AG10803 (cell line): ENCODE results near the gene STK32C.

Experiments used
- DNase-seq: peaks from one replicate; pipeline ENCODE4 v3.0.0; 2010; ENCODE audit warnings: low read depth
- H3K4me3 ChIP-seq: 2 replicates; pipeline ENCODE4 v1.5.1; 2011; ENCODE audit warnings: mild to moderate bottlenecking, low read length, control low read depth
- TF ChIP-seq, protein P1 (sequence below): conservative IDR thresholded peaks from 2 replicates; pipeline ENCODE4 v1.5.1; 2011; ENCODE audit warnings: mild to moderate bottlenecking, low read length, control low read depth, inconsistent platforms

Gene STK32C

DNA sequence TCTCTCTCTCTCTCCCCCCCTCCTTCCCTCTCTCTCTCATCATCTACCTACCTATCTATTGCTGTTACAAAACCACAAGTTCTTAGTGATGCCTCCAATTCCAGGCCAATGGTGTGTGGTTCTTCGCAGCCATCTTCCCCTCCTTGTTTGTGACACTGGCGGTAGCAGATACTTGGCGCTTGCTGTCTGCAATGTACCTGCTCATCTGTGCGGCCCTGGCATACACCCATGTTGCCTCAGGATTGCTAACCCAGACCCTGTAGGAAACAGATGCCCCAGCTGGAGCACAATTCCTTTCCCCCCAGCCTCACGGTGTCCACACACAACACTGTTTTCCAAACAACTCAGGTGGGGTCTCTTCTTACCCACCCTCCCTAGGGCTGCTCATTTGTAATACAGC lies 134.6 kb downstream of the STK32C start:
- H3K4me3 ChIP-seq = no peak overlapping the region
- DNase-seq = no peak
- TF ChIP-seq, protein P1, sequence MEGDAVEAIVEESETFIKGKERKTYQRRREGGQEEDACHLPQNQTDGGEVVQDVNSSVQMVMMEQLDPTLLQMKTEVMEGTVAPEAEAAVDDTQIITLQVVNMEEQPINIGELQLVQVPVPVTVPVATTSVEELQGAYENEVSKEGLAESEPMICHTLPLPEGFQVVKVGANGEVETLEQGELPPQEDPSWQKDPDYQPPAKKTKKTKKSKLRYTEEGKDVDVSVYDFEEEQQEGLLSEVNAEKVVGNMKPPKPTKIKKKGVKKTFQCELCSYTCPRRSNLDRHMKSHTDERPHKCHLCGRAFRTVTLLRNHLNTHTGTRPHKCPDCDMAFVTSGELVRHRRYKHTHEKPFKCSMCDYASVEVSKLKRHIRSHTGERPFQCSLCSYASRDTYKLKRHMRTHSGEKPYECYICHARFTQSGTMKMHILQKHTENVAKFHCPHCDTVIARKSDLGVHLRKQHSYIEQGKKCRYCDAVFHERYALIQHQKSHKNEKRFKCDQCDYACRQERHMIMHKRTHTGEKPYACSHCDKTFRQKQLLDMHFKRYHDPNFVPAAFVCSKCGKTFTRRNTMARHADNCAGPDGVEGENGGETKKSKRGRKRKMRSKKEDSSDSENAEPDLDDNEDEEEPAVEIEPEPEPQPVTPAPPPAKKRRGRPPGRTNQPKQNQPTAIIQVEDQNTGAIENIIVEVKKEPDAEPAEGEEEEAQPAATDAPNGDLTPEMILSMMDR = no peak

DNA sequence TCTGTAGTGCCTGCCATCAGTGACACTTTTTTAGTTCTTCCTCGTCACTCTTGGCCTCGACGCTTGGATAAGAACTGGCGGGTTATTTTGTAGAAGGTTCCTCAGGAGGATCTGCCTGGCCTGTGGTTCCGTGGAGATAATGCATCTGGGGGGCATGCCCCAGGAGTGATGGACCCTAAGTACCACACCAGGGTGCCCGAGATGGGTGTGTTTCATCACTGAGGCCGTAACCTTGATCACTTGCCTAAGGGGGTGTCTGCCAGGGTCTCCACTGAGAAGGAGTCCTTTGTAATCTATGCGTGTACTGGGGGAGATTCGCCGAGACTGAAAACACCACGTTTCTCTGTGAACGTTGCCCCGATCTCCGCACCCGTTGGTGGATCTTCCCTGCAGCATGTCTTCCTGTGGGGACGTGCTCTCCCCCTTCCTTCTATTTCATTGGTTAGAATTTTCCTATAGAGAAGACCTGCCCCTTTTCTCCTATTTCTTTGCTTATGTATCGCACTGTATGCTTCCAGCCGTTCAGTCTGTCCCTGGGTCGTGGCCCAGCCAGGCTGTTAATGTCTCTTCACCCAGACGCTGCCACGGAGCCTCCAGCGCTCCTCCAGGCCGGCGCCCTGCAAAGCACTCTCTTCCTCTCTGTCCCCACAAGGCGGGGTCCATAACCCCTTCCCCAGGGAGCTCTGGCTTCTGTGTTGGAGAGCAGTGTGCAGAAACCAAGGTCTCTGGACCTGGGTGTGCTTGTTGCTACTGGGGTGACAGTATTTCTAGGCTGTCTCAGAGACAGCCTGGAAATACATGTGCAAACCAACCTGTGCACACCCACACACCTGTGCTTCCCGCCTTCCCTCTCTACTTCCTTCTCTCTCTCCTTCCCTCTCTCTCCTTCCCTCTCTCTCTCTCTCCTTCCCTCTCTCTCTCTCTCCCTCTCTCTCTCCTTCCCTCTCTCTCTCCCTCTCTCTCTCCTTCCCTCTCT lies 135.4 kb downstream of the STK32C start:
- TF ChIP-seq, protein P1 = no peak
- DNase-seq = no peak
- no peak overlapping the region for H3K4me3 ChIP-seq

DNA sequence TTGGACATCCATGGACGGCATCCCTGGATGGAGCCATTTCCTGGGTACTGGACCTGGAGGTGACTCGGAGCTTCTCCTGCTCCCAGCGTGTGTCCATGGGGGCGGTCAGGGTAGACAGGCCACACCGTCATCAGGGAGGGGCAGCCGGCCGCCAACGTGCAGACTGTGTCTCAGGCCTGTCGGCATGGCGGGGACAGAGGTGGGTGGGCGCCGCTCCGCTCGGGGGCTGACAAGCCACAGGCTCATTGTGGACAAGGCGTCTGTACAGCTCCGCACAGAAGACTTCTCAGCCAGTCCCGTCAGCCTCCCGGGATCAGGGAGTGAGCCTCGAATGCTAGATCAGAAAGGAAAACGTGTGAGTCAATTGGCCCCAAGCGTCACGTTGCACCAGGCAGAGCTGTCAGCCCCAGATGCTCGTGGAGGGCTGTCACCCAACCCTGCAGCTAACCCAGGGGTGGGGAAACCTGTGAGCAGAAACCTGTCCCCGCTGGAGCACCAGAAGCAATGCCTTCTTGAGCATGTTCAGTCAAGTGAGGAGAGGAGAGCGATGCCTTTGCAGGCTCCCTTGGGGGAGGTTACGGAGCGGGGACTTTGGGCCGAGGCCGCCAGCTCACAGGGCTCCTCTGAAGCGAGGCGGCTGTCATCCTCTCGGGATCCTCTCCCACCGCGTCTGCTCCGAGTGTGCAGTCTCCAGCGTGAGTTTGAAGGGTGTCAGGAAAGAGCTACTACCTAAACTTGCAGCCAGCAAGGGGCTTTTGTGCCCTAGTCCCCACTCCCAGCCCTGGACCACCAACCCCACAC lies 137.0 kb downstream of the STK32C start:
- TF ChIP-seq, protein P1 = no peak
- H3K4me3 ChIP-seq = no peak overlapping the region
- no peak for DNase-seq

DNA sequence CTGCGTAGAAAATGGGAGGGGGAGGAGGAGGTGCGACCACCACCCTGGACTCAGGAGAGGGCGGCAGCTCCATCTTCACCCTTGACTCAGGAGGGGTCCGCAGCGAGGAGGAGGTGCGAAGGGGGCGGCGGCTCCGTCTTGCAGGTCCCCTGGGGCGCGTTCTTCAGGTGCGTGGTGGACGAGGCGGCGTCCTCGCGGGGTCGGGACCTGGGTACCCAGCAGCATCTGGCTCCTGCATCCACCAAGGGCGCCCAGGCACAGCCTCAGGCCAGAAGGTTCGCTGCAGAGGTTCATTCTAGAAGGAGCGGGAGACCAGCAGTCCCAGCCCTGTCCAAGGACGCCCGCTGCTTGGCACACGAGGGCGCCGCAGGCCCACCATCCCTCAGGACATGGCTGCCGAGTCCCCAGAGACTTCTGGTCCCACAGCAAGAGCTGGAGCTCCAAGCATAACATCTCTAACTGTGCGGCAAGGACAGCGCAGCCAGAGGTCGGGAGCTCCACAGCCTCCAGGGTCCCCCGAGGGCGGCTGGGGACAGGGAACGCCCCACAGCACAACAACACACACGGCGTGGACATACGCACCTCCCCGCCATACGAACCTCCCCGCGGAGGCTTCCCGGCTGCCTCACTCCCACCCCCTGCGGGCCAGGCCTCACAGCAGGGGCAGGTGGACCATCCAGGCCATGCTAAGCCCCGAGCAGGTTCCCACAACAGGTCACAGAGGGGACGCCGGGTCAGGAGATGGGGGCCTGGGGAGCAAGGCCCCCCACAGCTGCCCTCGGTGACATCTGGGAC lies 137.8 kb downstream of the STK32C start:
- no peak overlapping the region for H3K4me3 ChIP-seq
- TF ChIP-seq, protein P1 = no peak
- no peak for DNase-seq

DNA sequence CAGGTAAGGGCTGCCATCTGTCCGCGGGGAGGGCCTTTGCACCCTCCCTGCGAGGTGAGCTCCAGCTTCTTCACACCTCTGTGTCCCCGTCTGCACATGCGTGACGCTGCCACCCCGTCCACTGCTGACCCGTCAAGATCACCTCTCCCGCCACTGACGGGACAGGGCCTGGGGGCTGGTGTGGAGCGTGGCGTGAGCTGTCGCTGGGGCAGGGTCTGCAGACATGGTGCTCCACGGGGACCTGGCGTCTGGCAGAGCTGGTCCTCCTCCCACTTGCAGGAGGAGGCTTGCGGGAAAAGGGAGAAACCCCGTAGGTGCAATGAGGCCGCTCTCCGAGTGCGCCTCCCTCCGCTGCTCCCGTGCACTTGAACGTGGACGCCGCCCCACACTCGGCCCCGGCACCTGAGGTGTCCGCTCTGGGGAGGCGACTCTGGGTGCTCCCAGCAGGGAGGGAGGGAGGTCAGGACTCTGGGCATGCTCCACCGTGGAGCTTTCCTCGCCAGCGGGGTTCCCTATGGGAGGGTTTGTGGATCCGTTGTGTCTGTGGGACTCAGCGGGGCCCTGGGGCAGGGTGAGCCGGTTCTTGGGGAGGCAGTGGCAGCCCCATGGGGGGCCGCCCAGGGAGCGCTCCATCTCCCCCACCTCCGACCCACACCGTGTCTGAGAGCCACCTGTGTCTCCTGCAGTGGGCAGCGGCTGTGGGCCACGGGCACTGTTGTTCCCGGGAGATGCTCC lies 138.6 kb downstream of the STK32C start:
- TF ChIP-seq, protein P1 = no peak
- no peak overlapping the region for H3K4me3 ChIP-seq
- no peak for DNase-seq

DNA sequence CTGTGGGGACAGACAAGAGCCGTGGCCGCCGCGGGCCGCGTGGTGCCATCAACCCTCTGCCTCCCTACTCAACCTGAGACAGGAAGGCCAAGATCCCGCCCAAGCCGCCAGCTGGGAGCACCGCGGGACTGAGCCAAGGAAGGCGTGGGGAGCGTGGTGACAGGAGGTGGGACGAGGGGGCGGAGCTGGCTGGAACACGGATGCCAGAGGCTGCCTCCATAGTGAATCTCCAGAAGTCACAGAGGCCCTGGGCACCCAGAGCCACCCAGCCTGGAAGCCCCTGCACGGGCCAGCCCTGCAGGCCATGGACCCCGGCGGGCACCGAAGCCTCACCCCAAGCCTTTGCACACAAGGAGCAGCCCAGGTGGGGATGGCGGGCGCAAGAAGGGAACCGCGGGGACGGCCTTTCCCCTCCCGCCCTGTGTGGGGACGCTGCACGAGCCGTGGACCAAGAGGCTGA lies 139.1 kb downstream of the STK32C start:
- TF ChIP-seq, protein P1 = no peak
- no peak overlapping the region for H3K4me3 ChIP-seq
- DNase-seq = no peak
